Retinal pigment epithelial cell (primary cell): Measurements from ENCODE around the gene HS3ST1.

Source experiments
- DNase-seq: peaks from one replicate; pipeline ENCODE4 v3.0.0-alpha.2; 2010; ENCODE audit warnings: low read depth
- H3K4me3 ChIP-seq: 2 replicates; pipeline ENCODE4 v1.5.1; 2011; ENCODE audit warnings: mild to moderate bottlenecking, low read length, control low read depth, moderate library complexity
- CTCF ChIP-seq: conservative IDR thresholded peaks from 2 replicates; pipeline ENCODE4 v1.5.1; 2011; ENCODE audit warnings: low read depth, low read length, control low read depth, inconsistent platforms

HS3ST1 gene

GRCh38 chr4:11435557-11435956 is 6.9 kb upstream of the HS3ST1 start:
- TF ChIP-seq CTCF: no peak
- DNase-seq: no peak
- H3K4me3 ChIP-seq: no peak overlapping the region

GRCh38 chr4:11431111-11431510 is 2.4 kb upstream of the HS3ST1 start:
- no peak for DNase-seq
- no peak for TF ChIP-seq CTCF
- no peak overlapping the region for H3K4me3 ChIP-seq

GRCh38 chr4:11430536-11430935 is 1.8 kb upstream of the HS3ST1 start:
- no peak for TF ChIP-seq CTCF
- no peak overlapping the region for H3K4me3 ChIP-seq
- no peak for DNase-seq

- no peak for TF ChIP-seq CTCF
- H3K4me3 ChIP-seq: peak overlapping the region; percentile 86
- DNase-seq: no peak
Measured at GRCh38 chr4:11429699-11430045, 978 bp upstream of the HS3ST1 start.

- no peak for DNase-seq
Measured at GRCh38 chr4:11428899-11429698, 405 bp upstream of the HS3ST1 start.

GRCh38 chr4:11427121-11427996 is 1.3 kb downstream of the HS3ST1 start:
- H3K4me3 ChIP-seq: peak overlapping the region; percentile 86
- DNase-seq: no peak
- TF ChIP-seq CTCF: no peak

More at GRCh38 chr4:11428899-11429698, 405 bp upstream of the HS3ST1 start:
- TF ChIP-seq CTCF: peak; percentile 75
- peak overlapping the region; percentile 86 for H3K4me3 ChIP-seq

- peak overlapping the region; percentile 86 for H3K4me3 ChIP-seq
- no peak for DNase-seq
- no peak for TF ChIP-seq CTCF
Measured at GRCh38 chr4:11426731-11427120, 2.0 kb downstream of the HS3ST1 start.
